HEK293T (cell line): Measurements from ENCODE around the gene RAD51B.

Experiments
- ARNT ChIP-seq: fragments of 450-650 bp; IDR thresholded peaks from 2 replicates; pipeline ENCODE4 v1.6.1; 2017; ENCODE audit warnings: mild to moderate bottlenecking
- BHLHE40 ChIP-seq: fragments of 450-650 bp; IDR thresholded peaks from 2 replicates; pipeline ENCODE4 v1.6.1; 2016; ENCODE audit warnings: mild to moderate bottlenecking, moderate library complexity, borderline replicate concordance
- FOXM1 ChIP-seq: fragments of 450-650 bp; IDR thresholded peaks from 2 replicates; pipeline ENCODE4 v1.6.1; 2017; ENCODE audit warnings: mild to moderate bottlenecking, borderline replicate concordance
- L3MBTL2 ChIP-seq: fragments of 450-650 bp; conservative IDR thresholded peaks from 2 replicates; pipeline ENCODE4 v1.6.1; 2016; ENCODE audit warnings: mild to moderate bottlenecking
- SP1 ChIP-seq: fragments of 450-650 bp; IDR thresholded peaks from 2 replicates; pipeline ENCODE4 v1.6.1; 2017

GRCh38 chr14:68609012-68609411 is 789.4 kb downstream of the RAD51B start:
- TF ChIP-seq SP1 (no peak), BHLHE40 (no peak), ARNT (no peak), L3MBTL2 (no peak), FOXM1 (no peak)
